ENCODE measurements around the gene NOS1AP. TPM values are rescaled to one million over a fixed set of nuclear protein-coding genes. Genes with fewer than 3 reads are reported as not detected.
A peak's percentile ranks its signal among the peaks of the same experiment; 100 is the strongest.

NOS1AP gene
- total and polyA plus RNA-seq, 2 donors from 2014 or later = 0.47 to 10.7 TPM

- DNase-seq = no peak
- intact Hi-C loops (cut with DNase I) = no loop called here
- H3K4me3 ChIP-seq (ENCODE audit: low read length in 3 of 3) = no peak overlapping the region
- no peaks in the 10 kb centered on the region for H3K4me1 ChIP-seq (ENCODE audit: control insufficient read depth in 2 of 3, insufficient read depth in 2 of 3, low read depth in 1 of 3, low read length in 3 of 3)
- no peaks in the 10 kb centered on the region for H3K27me3 ChIP-seq (ENCODE audit: control insufficient read depth, insufficient read depth, low read length)
- H3K27ac ChIP-seq (ENCODE audit: low read depth in 2 of 2, low read length in 2 of 2) = no peak overlapping the region
- H3K9me3 ChIP-seq (ENCODE audit: control insufficient read depth in 2 of 3, insufficient read depth in 1 of 3, low read length in 3 of 3) = no peaks in the 10 kb centered on the region
- H3K36me3 ChIP-seq (ENCODE audit: control insufficient read depth in 2 of 3, insufficient read depth in 3 of 3, low read length in 3 of 3) = no peaks in the 10 kb centered on the region
- no peak for FAIRE-seq
- no peak overlapping the region for H3K9ac ChIP-seq (ENCODE audit: low read length in 3 of 3)
- no peak for TF ChIP-seq CTCF (IDR thresholded peaks at IDR 0.05; ENCODE audit: borderline replicate concordance, extremely low read depth, insufficient read depth)
Measured at GRCh38 chr1:162253790-162254189, 184.3 kb downstream of the NOS1AP start.

GRCh38 chr1:162256287-162256686, 186.8 kb downstream of the NOS1AP start:
- no peak for FAIRE-seq

GRCh38 chr1:162258394-162258793, 188.9 kb downstream of the NOS1AP start:
- no peaks in the 10 kb centered on the region for H3K9me3 ChIP-seq (ENCODE audit: control insufficient read depth in 2 of 3, insufficient read depth in 1 of 3, low read length in 3 of 3)
- no peak overlapping the region for H3K4me3 ChIP-seq (ENCODE audit: low read length in 3 of 3)
- DNase-seq (no peak), FAIRE-seq (no peak)
- no peak overlapping the region for H3K9ac ChIP-seq (ENCODE audit: low read length in 3 of 3)
- H3K27ac ChIP-seq (ENCODE audit: low read depth in 2 of 2, low read length in 2 of 2) = no peak overlapping the region
- no peaks in the 10 kb centered on the region for H3K4me1 ChIP-seq (ENCODE audit: control insufficient read depth in 2 of 3, insufficient read depth in 2 of 3, low read depth in 1 of 3, low read length in 3 of 3)
- no peaks in the 10 kb centered on the region for H3K27me3 ChIP-seq (ENCODE audit: control insufficient read depth, insufficient read depth, low read length)
- no peak for TF ChIP-seq CTCF (IDR thresholded peaks at IDR 0.05; ENCODE audit: borderline replicate concordance, extremely low read depth, insufficient read depth)
- H3K36me3 ChIP-seq (ENCODE audit: control insufficient read depth in 2 of 3, insufficient read depth in 3 of 3, low read length in 3 of 3) = no peaks in the 10 kb centered on the region
- intact Hi-C loops (cut with DNase I) = no loop called here

More at GRCh38 chr1:162256287-162256686, 186.8 kb downstream of the NOS1AP start:
- H3K4me1 ChIP-seq (ENCODE audit: control insufficient read depth in 2 of 3, insufficient read depth in 2 of 3, low read depth in 1 of 3, low read length in 3 of 3) = no peaks in the 10 kb centered on the region
- no peak overlapping the region for H3K27ac ChIP-seq (ENCODE audit: low read depth in 2 of 2, low read length in 2 of 2)
- no peaks in the 10 kb centered on the region for H3K9me3 ChIP-seq (ENCODE audit: control insufficient read depth in 2 of 3, insufficient read depth in 1 of 3, low read length in 3 of 3)
- no peaks in the 10 kb centered on the region for H3K36me3 ChIP-seq (ENCODE audit: control insufficient read depth in 2 of 3, insufficient read depth in 3 of 3, low read length in 3 of 3)
- DNase-seq = peak in 2 of 5 donors; percentile 30 to 55
- no peak overlapping the region for H3K4me3 ChIP-seq (ENCODE audit: low read length in 3 of 3)
- TF ChIP-seq CTCF (IDR thresholded peaks at IDR 0.05; ENCODE audit: borderline replicate concordance, extremely low read depth, insufficient read depth) = no peak
- intact Hi-C loops (cut with DNase I) = no loop called here
- H3K9ac ChIP-seq (ENCODE audit: low read length in 3 of 3) = no peak overlapping the region
- H3K27me3 ChIP-seq (ENCODE audit: control insufficient read depth, insufficient read depth, low read length) = no peaks in the 10 kb centered on the region

- Histone ChIP-seq H3K36me3 (ENCODE audit: control insufficient read depth in 2 of 3, insufficient read depth in 3 of 3, low read length in 3 of 3) (no peaks in the 10 kb centered on the region), H3K27ac (ENCODE audit: low read depth in 2 of 2, low read length in 2 of 2) (no peak overlapping the region), H3K4me1 (ENCODE audit: control insufficient read depth in 2 of 3, insufficient read depth in 2 of 3, low read depth in 1 of 3, low read length in 3 of 3) (no peaks in the 10 kb centered on the region), H3K9me3 (ENCODE audit: control insufficient read depth in 2 of 3, insufficient read depth in 1 of 3, low read length in 3 of 3) (no peaks in the 10 kb centered on the region), H3K27me3 (ENCODE audit: control insufficient read depth, insufficient read depth, low read length) (no peaks in the 10 kb centered on the region), H3K9ac (ENCODE audit: low read length in 3 of 3) (no peak overlapping the region), H3K4me3 (ENCODE audit: low read length in 3 of 3) (no peak overlapping the region)
- no peak for TF ChIP-seq CTCF (IDR thresholded peaks at IDR 0.05; ENCODE audit: borderline replicate concordance, extremely low read depth, insufficient read depth)
- no peak for FAIRE-seq
- intact Hi-C loops (cut with DNase I) = no loop called here
- DNase-seq = no peak
Measured at GRCh38 chr1:162259894-162260455, 190.5 kb downstream of the NOS1AP start.
